HL-60 (cell line): ENCODE results near the gene BIN1.

Experiments
- DNase-seq, 2 experiments: peaks; one replicate each; pipeline ENCODE4 v3.0.0-alpha.2; 2010 to 2020; ENCODE audit warnings: low read depth in 1 of 2, low spot score in 1 of 2
- H3K27ac ChIP-seq: fragments of 250-450 bp; sonication (Bioruptor Pico); replicated peaks from 2 replicates; pipeline ENCODE4 v1.5.1; 2020; ENCODE audit warnings: mild to moderate bottlenecking, moderate library complexity
- H3K27me3 ChIP-seq: fragments of 250-450 bp; sonication (Bioruptor Pico); 2 replicates; pipeline ENCODE4 v1.5.1; 2021; ENCODE audit warnings: mild to moderate bottlenecking, moderate library complexity; ENCODE audit not compliant: insufficient read depth, poor library complexity, severe bottlenecking
- H3K4me3 ChIP-seq: replicated peaks from 2 replicates; pipeline ENCODE4 v1.5.1; 2011; ENCODE audit warnings: mild to moderate bottlenecking, control low read depth, low read length; ENCODE audit not compliant: insufficient read depth
- GABPA ChIP-seq: IDR thresholded peaks from 2 replicates; pipeline ENCODE4 v1.6.1; 2012; ENCODE audit warnings: low read depth
- POLR2AphosphoS5 ChIP-seq: IDR thresholded peaks from 2 replicates; pipeline ENCODE4 v1.6.1; 2012; ENCODE audit warnings: low read depth
- SPI1 ChIP-seq: IDR thresholded peaks from 2 replicates; pipeline ENCODE4 v1.6.1; 2012; ENCODE audit warnings: low read depth, mild to moderate bottlenecking, borderline replicate concordance
- TF ChIP-seq, protein P1 (sequence below): IDR thresholded peaks from one replicate; pipeline ENCODE4 v1.5.1; 2011; ENCODE audit warnings: low read length, control low read depth, inconsistent platforms; ENCODE audit not compliant: insufficient read depth
- TF ChIP-seq, protein P2 (sequence below): IDR thresholded peaks from 2 replicates; pipeline ENCODE4 v1.6.1; 2012; ENCODE audit warnings: low read depth; ENCODE audit not compliant: insufficient replicate concordance

Gene BIN1

GRCh38 chr2:127065299-127065939 lies 41.5 kb downstream of the BIN1 start:
- H3K4me3 ChIP-seq = no peak overlapping the region
- H3K27ac ChIP-seq = peak overlapping the region; percentile 22
- TF ChIP-seq GABPA = no peak
- TF ChIP-seq SPI1 = no peak
- TF ChIP-seq POLR2AphosphoS5 = no peak
- TF ChIP-seq, protein P1, sequence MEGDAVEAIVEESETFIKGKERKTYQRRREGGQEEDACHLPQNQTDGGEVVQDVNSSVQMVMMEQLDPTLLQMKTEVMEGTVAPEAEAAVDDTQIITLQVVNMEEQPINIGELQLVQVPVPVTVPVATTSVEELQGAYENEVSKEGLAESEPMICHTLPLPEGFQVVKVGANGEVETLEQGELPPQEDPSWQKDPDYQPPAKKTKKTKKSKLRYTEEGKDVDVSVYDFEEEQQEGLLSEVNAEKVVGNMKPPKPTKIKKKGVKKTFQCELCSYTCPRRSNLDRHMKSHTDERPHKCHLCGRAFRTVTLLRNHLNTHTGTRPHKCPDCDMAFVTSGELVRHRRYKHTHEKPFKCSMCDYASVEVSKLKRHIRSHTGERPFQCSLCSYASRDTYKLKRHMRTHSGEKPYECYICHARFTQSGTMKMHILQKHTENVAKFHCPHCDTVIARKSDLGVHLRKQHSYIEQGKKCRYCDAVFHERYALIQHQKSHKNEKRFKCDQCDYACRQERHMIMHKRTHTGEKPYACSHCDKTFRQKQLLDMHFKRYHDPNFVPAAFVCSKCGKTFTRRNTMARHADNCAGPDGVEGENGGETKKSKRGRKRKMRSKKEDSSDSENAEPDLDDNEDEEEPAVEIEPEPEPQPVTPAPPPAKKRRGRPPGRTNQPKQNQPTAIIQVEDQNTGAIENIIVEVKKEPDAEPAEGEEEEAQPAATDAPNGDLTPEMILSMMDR = no peak
- TF ChIP-seq, protein P2, sequence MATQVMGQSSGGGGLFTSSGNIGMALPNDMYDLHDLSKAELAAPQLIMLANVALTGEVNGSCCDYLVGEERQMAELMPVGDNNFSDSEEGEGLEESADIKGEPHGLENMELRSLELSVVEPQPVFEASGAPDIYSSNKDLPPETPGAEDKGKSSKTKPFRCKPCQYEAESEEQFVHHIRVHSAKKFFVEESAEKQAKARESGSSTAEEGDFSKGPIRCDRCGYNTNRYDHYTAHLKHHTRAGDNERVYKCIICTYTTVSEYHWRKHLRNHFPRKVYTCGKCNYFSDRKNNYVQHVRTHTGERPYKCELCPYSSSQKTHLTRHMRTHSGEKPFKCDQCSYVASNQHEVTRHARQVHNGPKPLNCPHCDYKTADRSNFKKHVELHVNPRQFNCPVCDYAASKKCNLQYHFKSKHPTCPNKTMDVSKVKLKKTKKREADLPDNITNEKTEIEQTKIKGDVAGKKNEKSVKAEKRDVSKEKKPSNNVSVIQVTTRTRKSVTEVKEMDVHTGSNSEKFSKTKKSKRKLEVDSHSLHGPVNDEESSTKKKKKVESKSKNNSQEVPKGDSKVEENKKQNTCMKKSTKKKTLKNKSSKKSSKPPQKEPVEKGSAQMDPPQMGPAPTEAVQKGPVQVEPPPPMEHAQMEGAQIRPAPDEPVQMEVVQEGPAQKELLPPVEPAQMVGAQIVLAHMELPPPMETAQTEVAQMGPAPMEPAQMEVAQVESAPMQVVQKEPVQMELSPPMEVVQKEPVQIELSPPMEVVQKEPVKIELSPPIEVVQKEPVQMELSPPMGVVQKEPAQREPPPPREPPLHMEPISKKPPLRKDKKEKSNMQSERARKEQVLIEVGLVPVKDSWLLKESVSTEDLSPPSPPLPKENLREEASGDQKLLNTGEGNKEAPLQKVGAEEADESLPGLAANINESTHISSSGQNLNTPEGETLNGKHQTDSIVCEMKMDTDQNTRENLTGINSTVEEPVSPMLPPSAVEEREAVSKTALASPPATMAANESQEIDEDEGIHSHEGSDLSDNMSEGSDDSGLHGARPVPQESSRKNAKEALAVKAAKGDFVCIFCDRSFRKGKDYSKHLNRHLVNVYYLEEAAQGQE = no peak
- DNase-seq = no peak
- no peaks in the 10 kb centered on the region for H3K27me3 ChIP-seq

- no peak overlapping the region for H3K4me3 ChIP-seq
- TF ChIP-seq POLR2AphosphoS5 (peak; percentile 94), GABPA (no peak)
- TF ChIP-seq, protein P1 = no peak
- H3K27ac ChIP-seq = peak overlapping the region; percentile 22
- no peaks in the 10 kb centered on the region for H3K27me3 ChIP-seq
- DNase-seq = peak; percentile 79 to 88
Measured at GRCh38 chr2:127064642-127065250, 42.2 kb downstream of the BIN1 start.

DNA sequence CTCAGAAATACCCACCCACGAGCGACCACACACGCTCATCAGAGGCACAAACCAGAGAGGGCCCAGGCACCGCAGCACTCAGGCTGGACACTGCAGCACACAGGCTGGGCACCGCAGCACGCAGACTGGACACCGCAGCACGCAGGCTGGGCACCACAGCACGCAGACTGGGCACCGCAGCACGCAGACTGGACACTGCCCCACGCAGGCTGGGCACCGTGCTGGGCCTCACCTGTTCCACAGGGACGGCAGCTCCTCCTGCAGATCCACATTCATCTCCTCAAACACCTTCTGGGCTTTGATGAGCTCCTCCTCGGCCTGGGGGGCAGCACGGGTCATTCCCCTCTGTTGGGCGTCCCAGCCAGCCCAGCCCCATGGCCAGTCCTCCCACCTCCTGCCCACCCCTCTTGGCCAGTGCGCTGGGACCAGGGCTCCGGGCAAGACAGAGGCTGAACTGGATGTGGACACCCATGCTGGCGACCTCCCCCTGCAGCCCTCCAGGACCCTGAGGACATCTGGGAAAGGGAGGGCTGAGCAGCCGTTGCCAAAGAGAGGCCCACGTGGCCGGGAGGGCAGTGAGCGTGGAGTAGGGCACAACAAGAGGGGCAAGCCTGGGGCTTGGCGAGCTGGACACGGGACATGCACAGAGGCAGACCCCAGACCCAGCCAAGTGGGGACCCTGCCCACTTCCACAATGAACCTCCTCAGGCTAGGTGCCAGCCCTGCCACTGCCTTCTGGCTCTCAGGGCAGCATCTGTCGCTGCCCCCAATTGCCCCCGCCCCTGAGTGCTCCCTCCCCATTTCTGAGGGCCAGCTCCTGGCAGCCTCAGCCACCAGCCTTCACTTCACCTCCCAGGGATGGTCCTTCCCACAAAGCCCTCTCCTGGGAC lies 43.0 kb downstream of the BIN1 start:
- peak overlapping the region; percentile 22 for H3K27ac ChIP-seq
- no peak for TF ChIP-seq POLR2AphosphoS5
- TF ChIP-seq GABPA = no peak
- TF ChIP-seq, protein P2 = no peak
- TF ChIP-seq, protein P1 = no peak
- no peak for TF ChIP-seq SPI1
- no peaks in the 10 kb centered on the region for H3K27me3 ChIP-seq
- H3K4me3 ChIP-seq = no peak overlapping the region
- no peak for DNase-seq
